ENCODE measurements around the gene BRD7.

The BRD7 gene

DNA sequence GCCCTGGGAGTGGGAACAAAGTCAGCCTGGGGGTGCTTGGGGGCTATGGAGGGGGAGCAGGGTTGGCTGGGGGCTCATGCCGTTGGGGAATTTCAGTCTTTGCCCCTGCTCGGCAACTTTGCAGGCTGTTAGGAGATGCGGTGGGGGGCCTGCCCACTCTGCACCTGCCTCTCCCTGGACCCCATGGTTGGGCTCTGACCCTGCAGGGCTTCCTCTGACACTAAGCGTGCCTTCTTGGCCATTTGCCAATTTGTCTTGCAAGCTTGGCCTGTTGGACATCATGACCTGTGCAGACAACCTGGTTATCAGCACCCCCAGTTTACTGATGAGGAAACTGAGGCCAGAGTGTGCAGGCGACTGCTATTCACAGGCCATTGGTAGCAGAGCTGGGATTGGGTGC, 87.9 kb downstream of the BRD7 start:
- DNase-seq = no peak
- TF ChIP-seq, protein P1, sequence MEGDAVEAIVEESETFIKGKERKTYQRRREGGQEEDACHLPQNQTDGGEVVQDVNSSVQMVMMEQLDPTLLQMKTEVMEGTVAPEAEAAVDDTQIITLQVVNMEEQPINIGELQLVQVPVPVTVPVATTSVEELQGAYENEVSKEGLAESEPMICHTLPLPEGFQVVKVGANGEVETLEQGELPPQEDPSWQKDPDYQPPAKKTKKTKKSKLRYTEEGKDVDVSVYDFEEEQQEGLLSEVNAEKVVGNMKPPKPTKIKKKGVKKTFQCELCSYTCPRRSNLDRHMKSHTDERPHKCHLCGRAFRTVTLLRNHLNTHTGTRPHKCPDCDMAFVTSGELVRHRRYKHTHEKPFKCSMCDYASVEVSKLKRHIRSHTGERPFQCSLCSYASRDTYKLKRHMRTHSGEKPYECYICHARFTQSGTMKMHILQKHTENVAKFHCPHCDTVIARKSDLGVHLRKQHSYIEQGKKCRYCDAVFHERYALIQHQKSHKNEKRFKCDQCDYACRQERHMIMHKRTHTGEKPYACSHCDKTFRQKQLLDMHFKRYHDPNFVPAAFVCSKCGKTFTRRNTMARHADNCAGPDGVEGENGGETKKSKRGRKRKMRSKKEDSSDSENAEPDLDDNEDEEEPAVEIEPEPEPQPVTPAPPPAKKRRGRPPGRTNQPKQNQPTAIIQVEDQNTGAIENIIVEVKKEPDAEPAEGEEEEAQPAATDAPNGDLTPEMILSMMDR (IDR thresholded peaks at IDR 0.05) = no peak
- peaks cover 5% of the 10 kb centered on the region for H3K36me3 Mint-ChIP-seq (ENCODE audit: low read depth)
- peaks cover 6% of the 10 kb centered on the region for H3K27me3 Mint-ChIP-seq (ENCODE audit: low read depth, poor library complexity)
- H3K9me3 Mint-ChIP-seq = peaks cover 14% of the 10 kb centered on the region
- peaks cover 18% of the 10 kb centered on the region for H3K4me1 Mint-ChIP-seq
- no peak overlapping the region for H3K4me3 Mint-ChIP-seq
- H3K27ac Mint-ChIP-seq = no peak overlapping the region

GRCh38 chr16:50279504-50279865, 89.3 kb downstream of the BRD7 start:
- H3K27me3 Mint-ChIP-seq (ENCODE audit: low read depth, poor library complexity) = peaks cover 4% of the 10 kb centered on the region
- peaks cover 18% of the 10 kb centered on the region for H3K4me1 Mint-ChIP-seq
- peaks cover 5% of the 10 kb centered on the region for H3K36me3 Mint-ChIP-seq (ENCODE audit: low read depth)
- TF ChIP-seq, protein P1 (IDR thresholded peaks at IDR 0.05) = no peak
- H3K4me3 Mint-ChIP-seq = no peak overlapping the region
- DNase-seq = no peak
- H3K27ac Mint-ChIP-seq = no peak overlapping the region
- peaks cover 10% of the 10 kb centered on the region for H3K9me3 Mint-ChIP-seq

DNA sequence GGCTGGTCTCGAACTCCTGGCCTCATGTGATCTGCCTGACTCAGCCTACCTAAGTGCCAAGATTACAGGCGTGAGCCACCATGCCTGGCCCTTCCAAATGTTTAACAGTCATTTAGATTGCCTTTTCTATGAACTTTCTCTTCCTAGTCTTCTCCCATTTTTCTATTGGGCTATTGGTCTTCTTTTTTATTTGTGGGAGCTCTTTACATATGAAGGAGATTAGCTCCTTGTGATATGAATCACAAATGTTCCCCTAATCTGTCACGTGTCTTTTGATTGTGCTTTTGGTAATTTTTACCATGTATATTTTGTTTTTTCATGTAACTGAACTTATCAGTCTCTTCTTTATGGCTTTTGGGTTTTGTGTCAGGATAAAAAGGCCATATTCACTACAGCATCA, 90.5 kb downstream of the BRD7 start:
- H3K27me3 Mint-ChIP-seq (ENCODE audit: low read depth, poor library complexity) = peaks cover 4% of the 10 kb centered on the region
- no peak for DNase-seq
- no peak overlapping the region for H3K4me3 Mint-ChIP-seq
- no peak overlapping the region for H3K27ac Mint-ChIP-seq
- H3K4me1 Mint-ChIP-seq = peaks cover 19% of the 10 kb centered on the region
- TF ChIP-seq, protein P1 (IDR thresholded peaks at IDR 0.05) = no peak
- peaks cover 5% of the 10 kb centered on the region for H3K36me3 Mint-ChIP-seq (ENCODE audit: low read depth)
- H3K9me3 Mint-ChIP-seq = peaks cover 10% of the 10 kb centered on the region

DNA sequence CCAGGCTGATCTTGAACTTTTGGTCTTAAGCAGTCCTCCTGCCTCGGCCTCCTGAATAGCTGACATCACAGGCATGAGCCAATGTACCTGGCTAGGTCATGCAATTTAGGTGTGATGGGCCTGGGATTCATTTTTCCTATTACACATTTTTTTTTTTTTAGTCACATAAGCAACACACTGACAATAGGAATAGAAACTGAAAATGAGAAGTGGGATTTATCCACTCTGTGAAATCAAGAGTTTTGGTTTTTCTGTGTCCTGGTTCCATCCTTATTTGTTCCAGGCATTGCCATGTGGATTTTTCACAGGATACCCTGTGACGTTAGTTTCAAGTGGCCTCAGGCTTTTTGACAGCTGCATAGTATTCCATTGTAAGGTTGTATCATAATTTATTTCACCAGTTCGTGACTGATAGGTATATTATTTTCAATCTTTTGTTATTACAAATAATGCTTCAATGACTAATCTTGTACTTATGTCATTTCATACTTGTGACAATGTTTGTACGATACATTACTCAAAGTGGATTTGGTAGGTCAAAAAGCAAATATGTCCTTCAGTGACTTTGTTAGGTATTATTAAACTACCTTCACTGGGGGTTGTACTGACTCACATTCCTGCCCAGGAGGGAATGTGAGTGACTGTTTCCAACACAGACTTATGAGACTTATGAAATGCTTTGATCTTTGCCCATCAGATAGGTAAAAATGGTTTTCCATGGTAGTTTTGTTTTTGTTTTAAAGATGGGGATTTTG, 91.8 kb downstream of the BRD7 start:
- peaks cover 5% of the 10 kb centered on the region for H3K36me3 Mint-ChIP-seq (ENCODE audit: low read depth)
- DNase-seq = no peak
- H3K4me1 Mint-ChIP-seq = peaks cover 6% of the 10 kb centered on the region
- TF ChIP-seq, protein P1 (IDR thresholded peaks at IDR 0.05) = no peak
- H3K9me3 Mint-ChIP-seq = peaks cover 10% of the 10 kb centered on the region
- no peak overlapping the region for H3K27ac Mint-ChIP-seq
- H3K4me3 Mint-ChIP-seq = no peak overlapping the region
- H3K27me3 Mint-ChIP-seq (ENCODE audit: low read depth, poor library complexity) = peaks cover 4% of the 10 kb centered on the region

DNA sequence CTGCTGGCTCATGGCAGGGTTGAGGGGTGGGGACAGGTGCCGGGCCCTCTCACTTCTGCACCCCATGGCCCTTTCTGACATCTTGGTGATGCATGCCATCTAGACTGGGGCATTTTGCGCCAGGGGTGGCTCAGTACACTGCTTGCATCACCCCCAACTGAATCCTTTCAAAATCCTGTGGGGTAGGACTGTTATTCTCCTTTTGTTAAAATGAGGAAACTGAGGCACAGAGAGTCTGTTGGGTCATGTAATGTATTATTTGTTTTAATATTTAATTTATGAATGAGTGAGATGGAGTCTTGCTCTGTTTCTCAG, 92.5 kb downstream of the BRD7 start:
- peaks cover 4% of the 10 kb centered on the region for H3K27me3 Mint-ChIP-seq (ENCODE audit: low read depth, poor library complexity)
- no peak overlapping the region for H3K4me3 Mint-ChIP-seq
- TF ChIP-seq, protein P1 (IDR thresholded peaks at IDR 0.05) = no peak
- H3K27ac Mint-ChIP-seq = no peak overlapping the region
- H3K9me3 Mint-ChIP-seq = peaks cover 10% of the 10 kb centered on the region
- peaks cover 5% of the 10 kb centered on the region for H3K36me3 Mint-ChIP-seq (ENCODE audit: low read depth)
- peaks cover 6% of the 10 kb centered on the region for H3K4me1 Mint-ChIP-seq
- DNase-seq = no peak

Measured in nephron progenitor cell (in vitro differentiated cells).